H1 (cell line): Measurements from ENCODE around the gene SLC48A1. TPM values are rescaled to one million over a fixed set of nuclear protein-coding genes. Genes with fewer than 3 reads are reported as not detected.

Experiments
- RBBP5 ChIP-seq: IDR thresholded peaks from 2 replicates; pipeline ENCODE4 v1.7.1; 2012; ENCODE audit warnings: low read depth, mild to moderate bottlenecking, inconsistent platforms, low read length, moderate library complexity, borderline replicate concordance
- polyA plus RNA-seq, 7 experiments: library from polyadenylated mRNA; depleted of rRNA in 3 of 7; stranded (reverse) in 5 of 7; unstranded in 2 of 7; fragments of >200 nt in 5 of 7; fragments of 200-250 nt in 2 of 7; gene quantifications; 1 replicate in 5 of 7; 2 replicates in 1 of 7; 4 replicates in 1 of 7; pipeline versions ENCODE4 v1.2.1 to v1.2.3, GENCODE V29; 2011 to 2013; ENCODE audit warnings: missing spikeins in 2 of 7, mixed read lengths in 2 of 7
- total RNA-seq: library from RNA; stranded (reverse); fragmentation: NEBNext Ultra II Directional; extraction: Animal tissue kit (Norgen Biotek cat#: 25700); gene quantifications from 2 replicates; pipeline ENCODE4 v1.2.1, GENCODE V29; 2021

The SLC48A1 gene
- total and polyA plus RNA-seq, 2 of the 8 experiments (the other 6 are each of a cell fraction or from before 2014, with no cell fraction given) = 9.5 to 14.1 TPM

GRCh38 chr12:47787596-47788319, 14.7 kb downstream of the SLC48A1 start (continued):
- no peak for TF ChIP-seq RBBP5
- TF ChIP-seq, all 59 proteins: peak for 0
